DND-41 (cell line): ENCODE data around the gene COPE.

Experiments used
- ATAC-seq: fragments of 200-7000 bp; cut with Tn5 transposase; 3 replicates; pipeline ENCODE4 v1.9.1; 2021; ENCODE audit warnings: low read depth; ENCODE audit not compliant: insufficient read depth
- DNase-seq: peaks from one replicate; pipeline ENCODE4 v3.0.0-alpha.2; 2020
- H2AFZ ChIP-seq: 2 replicates; pipeline ENCODE4 v1.6.0; 2012; ENCODE audit warnings: low read depth, low read length
- H3K27ac ChIP-seq: 2 replicates; pipeline ENCODE4 v1.5.1; 2012; ENCODE audit warnings: low read length, inconsistent platforms
- H3K27me3 ChIP-seq: fragments of 200-600 bp; sonication (generic); 2 replicates; pipeline ENCODE4 v1.6.0; 2012; ENCODE audit warnings: low read length, mild to moderate bottlenecking, inconsistent platforms; ENCODE audit not compliant: insufficient read depth, poor library complexity
- H3K36me3 ChIP-seq: 2 replicates; pipeline ENCODE4 v1.5.1; 2012; ENCODE audit warnings: low read length, inconsistent platforms; ENCODE audit not compliant: insufficient read depth
- H3K4me1 ChIP-seq: 2 replicates; pipeline ENCODE4 v1.5.1; 2012; ENCODE audit warnings: mild to moderate bottlenecking, low read length; ENCODE audit not compliant: insufficient read depth
- H3K4me2 ChIP-seq: 2 replicates; pipeline ENCODE4 v1.6.0; 2012; ENCODE audit warnings: mild to moderate bottlenecking, moderate library complexity, low read length, inconsistent platforms; ENCODE audit not compliant: insufficient read depth
- H3K4me3 ChIP-seq, 2 experiments: fragments of 200-600 bp in 1 of 2; shearing (Covaris generic) in 1 of 2; 2 replicates each; pipeline ENCODE4 v1.5.1; 2012 to 2016; ENCODE audit warnings: inconsistent platforms in 2 of 2, low read length in 2 of 2, mild to moderate bottlenecking in 2 of 2, low read depth in 1 of 2, moderate library complexity in 1 of 2
- H3K79me2 ChIP-seq: 2 replicates; pipeline ENCODE4 v1.6.0; 2012; ENCODE audit warnings: low read length, inconsistent platforms; ENCODE audit not compliant: insufficient read depth
- H3K9ac ChIP-seq: 2 replicates; pipeline ENCODE4 v1.6.0; 2012; ENCODE audit warnings: low read depth, mild to moderate bottlenecking, inconsistent platforms, low read length, moderate library complexity
- H3K9me3 ChIP-seq: 2 replicates; pipeline ENCODE4 v1.5.1; 2012; ENCODE audit warnings: low read length, moderate library complexity, mild to moderate bottlenecking, inconsistent platforms; ENCODE audit not compliant: insufficient read depth, severe bottlenecking
- H4K20me1 ChIP-seq: 2 replicates; pipeline ENCODE4 v1.6.0; 2012; ENCODE audit warnings: low read length; ENCODE audit not compliant: insufficient read depth
- EZH2 ChIP-seq: IDR thresholded peaks from 3 replicates; pipeline ENCODE4 v1.6.1; 2012; ENCODE audit warnings: borderline replicate concordance, low read depth, mild to moderate bottlenecking, moderate library complexity, low read length, inconsistent platforms; ENCODE audit not compliant: severe bottlenecking
- TF ChIP-seq, protein P1 (sequence below): IDR thresholded peaks from 2 replicates; pipeline ENCODE4 v1.5.1; 2012; ENCODE audit warnings: borderline replicate concordance, low read length, moderate library complexity, mild to moderate bottlenecking; ENCODE audit not compliant: poor library complexity, severe bottlenecking; ENCODE audit errors: extremely low read depth

The COPE gene

DNA sequence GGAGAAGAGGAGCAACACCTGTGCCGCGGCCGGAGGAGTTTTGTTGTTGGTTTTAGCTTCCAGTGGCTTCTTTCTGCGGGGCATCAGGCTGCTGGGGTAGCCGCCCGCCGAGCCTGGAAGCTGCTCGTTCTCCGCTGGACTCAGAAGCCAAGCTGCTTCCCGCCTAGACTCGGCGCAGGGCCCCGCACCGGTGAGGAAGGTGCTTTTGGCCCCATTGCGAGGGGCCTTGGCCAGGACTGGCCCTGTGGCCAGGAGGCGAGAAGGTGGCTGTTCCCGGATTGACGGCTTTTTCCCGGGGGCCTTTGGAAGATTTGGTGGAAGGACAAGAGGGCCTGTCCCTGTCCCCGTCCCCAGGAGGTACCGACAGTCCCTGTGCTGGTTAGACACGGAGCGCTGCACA, 52.0 kb downstream of the COPE start:
- no peak for ATAC-seq
- Histone ChIP-seq H3K9me3 (no peaks in the 10 kb centered on the region), H2AFZ (no peak overlapping the region), H3K4me2 (no peak overlapping the region), H3K79me2 (peaks cover 2% of the 10 kb centered on the region; the same call in 1 of the 2 replicates), H3K27ac (no peak overlapping the region), H3K36me3 (peaks cover 63% of the 10 kb centered on the region), H3K4me1 (no peaks in the 10 kb centered on the region), H3K9ac (no peak overlapping the region), H3K27me3 (no peaks in the 10 kb centered on the region), H4K20me1 (peaks cover 51% of the 10 kb centered on the region; the same call in 1 of the 2 replicates), H3K4me3 (no peak overlapping the region)
- DNase-seq: no peak
- TF ChIP-seq EZH2: no peak
- TF ChIP-seq, protein P1, sequence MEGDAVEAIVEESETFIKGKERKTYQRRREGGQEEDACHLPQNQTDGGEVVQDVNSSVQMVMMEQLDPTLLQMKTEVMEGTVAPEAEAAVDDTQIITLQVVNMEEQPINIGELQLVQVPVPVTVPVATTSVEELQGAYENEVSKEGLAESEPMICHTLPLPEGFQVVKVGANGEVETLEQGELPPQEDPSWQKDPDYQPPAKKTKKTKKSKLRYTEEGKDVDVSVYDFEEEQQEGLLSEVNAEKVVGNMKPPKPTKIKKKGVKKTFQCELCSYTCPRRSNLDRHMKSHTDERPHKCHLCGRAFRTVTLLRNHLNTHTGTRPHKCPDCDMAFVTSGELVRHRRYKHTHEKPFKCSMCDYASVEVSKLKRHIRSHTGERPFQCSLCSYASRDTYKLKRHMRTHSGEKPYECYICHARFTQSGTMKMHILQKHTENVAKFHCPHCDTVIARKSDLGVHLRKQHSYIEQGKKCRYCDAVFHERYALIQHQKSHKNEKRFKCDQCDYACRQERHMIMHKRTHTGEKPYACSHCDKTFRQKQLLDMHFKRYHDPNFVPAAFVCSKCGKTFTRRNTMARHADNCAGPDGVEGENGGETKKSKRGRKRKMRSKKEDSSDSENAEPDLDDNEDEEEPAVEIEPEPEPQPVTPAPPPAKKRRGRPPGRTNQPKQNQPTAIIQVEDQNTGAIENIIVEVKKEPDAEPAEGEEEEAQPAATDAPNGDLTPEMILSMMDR: no peak

DNA sequence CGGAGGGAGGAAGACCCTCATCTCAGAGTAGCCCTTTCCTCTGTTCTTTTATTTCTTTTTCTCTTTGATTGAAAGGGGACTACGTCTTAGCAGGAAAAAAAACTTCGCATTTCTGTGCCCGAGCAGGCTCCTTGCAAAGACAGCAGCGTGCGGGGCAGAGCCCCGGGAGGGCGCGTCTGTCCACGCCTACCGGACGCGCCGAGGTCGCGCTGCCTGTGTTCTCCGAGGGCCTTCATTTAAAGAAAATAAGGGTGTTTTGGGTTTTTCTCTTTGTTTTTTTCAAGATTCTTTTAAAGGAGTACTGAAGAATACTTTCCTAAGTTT, 52.4 kb downstream of the COPE start:
- Histone ChIP-seq H4K20me1 (peaks cover 56% of the 10 kb centered on the region), H3K9ac (no peak overlapping the region), H3K9me3 (no peaks in the 10 kb centered on the region), H3K79me2 (peaks cover 2% of the 10 kb centered on the region; the same call in 1 of the 2 replicates), H2AFZ (no peak overlapping the region), H3K36me3 (peaks cover 67% of the 10 kb centered on the region), H3K4me2 (no peak overlapping the region), H3K27ac (no peak overlapping the region), H3K27me3 (no peaks in the 10 kb centered on the region), H3K4me1 (no peaks in the 10 kb centered on the region), H3K4me3 (no peak overlapping the region)
- TF ChIP-seq, protein P1: no peak
- TF ChIP-seq EZH2: no peak
- no peak for DNase-seq
- no peak for ATAC-seq

DNA sequence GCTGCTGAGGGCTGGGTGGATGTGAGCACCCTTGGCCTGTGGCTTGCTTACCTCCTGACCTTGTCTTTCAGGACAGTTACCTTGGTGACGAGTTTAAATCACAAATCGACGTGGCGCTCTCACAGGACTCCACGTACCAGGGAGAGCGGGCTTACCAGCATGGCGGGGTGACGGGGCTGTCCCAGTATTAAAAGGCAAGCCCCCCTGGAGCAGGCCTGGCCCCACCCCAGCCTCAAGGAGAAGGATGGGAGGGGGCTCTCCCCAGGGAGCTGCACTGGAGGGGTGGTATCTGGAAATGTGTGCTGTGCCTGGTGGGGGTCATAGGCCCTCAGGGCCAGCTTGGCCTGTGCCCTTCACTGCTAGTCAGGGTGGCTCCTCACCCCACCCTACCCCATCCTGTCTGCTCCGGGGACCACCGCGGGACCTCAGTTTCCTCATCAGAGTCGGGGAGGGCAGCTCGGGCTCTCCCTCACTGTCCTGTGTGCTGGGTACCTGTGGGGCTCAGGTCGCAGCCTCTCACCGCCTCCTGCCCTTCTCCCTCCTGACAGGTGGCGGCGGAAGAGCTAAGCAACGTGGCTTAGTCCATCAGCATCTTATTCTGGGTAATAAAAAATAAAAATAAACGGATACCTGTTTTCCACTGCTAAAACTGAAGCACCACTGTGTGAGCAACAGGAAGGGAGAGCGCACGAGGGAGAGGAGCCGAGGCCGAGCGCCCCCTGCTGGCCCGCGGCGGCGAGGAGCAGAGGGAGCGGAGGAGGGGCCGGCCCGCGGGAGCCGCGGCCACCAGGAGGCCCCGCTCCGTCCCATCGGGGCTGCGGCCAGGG, 53.0 kb downstream of the COPE start:
- DNase-seq (peak; percentile 29), ATAC-seq (peak; percentile 67)
- H3K27ac ChIP-seq: no peak overlapping the region
- H3K36me3 ChIP-seq: peaks cover 73% of the 10 kb centered on the region
- no peak overlapping the region for H3K4me3 ChIP-seq
- H3K4me2 ChIP-seq: no peak overlapping the region
- no peaks in the 10 kb centered on the region for H3K27me3 ChIP-seq
- peaks cover 2% of the 10 kb centered on the region; the same call in 1 of the 2 replicates for H3K79me2 ChIP-seq
- H4K20me1 ChIP-seq: peaks cover 61% of the 10 kb centered on the region
- no peak overlapping the region for H2AFZ ChIP-seq
- H3K4me1 ChIP-seq: no peaks in the 10 kb centered on the region
- no peak overlapping the region for H3K9ac ChIP-seq
- no peaks in the 10 kb centered on the region for H3K9me3 ChIP-seq
- TF ChIP-seq EZH2: no peak
- TF ChIP-seq, protein P1: peak; percentile 77
